Transverse colon (tissue), 4 donors: ENCODE results near the gene RAB3A. TPM values are rescaled to one million over a fixed set of nuclear protein-coding genes. Genes with fewer than 3 reads are reported as not detected.
A peak's percentile ranks its signal among the peaks of the same experiment; 100 is the strongest.

Experiments used
- DNase-seq: peaks from one replicate; pipeline ENCODE4 v3.0.0-alpha.2; 2019
- H3K27ac ChIP-seq, 4 donors: fragments of 200-600 bp; sonication (generic); 2 replicates each; pipeline ENCODE4 v1.5.1; 2016 to 2018; ENCODE audit warnings: inconsistent platforms in 4 of 4
- H3K27me3 ChIP-seq: fragments of 200-600 bp; sonication (generic); 2 replicates; pipeline ENCODE4 v1.5.1; 2017; ENCODE audit warnings: inconsistent platforms
- H3K36me3 ChIP-seq, 4 donors: fragments of 200-600 bp; sonication (generic); 2 replicates each; pipeline ENCODE4 v1.5.1; 2017 to 2019; ENCODE audit warnings: inconsistent platforms in 4 of 4
- H3K4me1 ChIP-seq, 4 donors: fragments of 200-600 bp; sonication (generic); 2 replicates each; pipeline ENCODE4 v1.5.1; 2017 to 2020; ENCODE audit warnings: inconsistent platforms in 4 of 4
- H3K4me3 ChIP-seq, 4 donors: fragments of 200-600 bp; sonication (generic); 1 replicate in 1 of 4; 2 replicates in 3 of 4; pipeline versions ENCODE4 v1.5.1 to v1.6.1; 2017 to 2019; ENCODE audit warnings: inconsistent platforms in 4 of 4
- H3K9me3 ChIP-seq, 2 donors: fragments of 200-600 bp; sonication (generic); 2 replicates each; pipeline ENCODE4 v1.5.1; 2017 to 2019; ENCODE audit warnings: inconsistent platforms in 2 of 2
- EP300 ChIP-seq: sonication (generic); formaldehyde crosslinking; IDR thresholded peaks from one replicate; pipeline ENCODE4 v1.6.1; 2017; ENCODE audit warnings: antibody characterized with exemption, low read depth
- POLR2A ChIP-seq: fragments of 450-650 bp; IDR thresholded peaks from one replicate; pipeline ENCODE4 v1.6.1; 2016; ENCODE audit warnings: antibody characterized with exemption, mild to moderate bottlenecking, moderate library complexity
- POLR2AphosphoS5 ChIP-seq, 3 donors: sonication (generic); formaldehyde crosslinking; IDR thresholded peaks; one replicate each; pipeline ENCODE4 v1.6.1; 2016; ENCODE audit warnings: antibody characterized with exemption in 3 of 3
- WGBS, 2 donors: methylation state at CpG; one replicate each; pipeline ENCODE4 v1.1.5; 2018; ENCODE audit warnings: low coverage in 1 of 2; 5-methylcytosine and 5-hydroxymethylcytosine counted together
- in situ Hi-C, 4 donors: fragments of 200-750 bp; cut with MboI; loops; one replicate each; pipeline versions ENCODE4 v1.15.0 to v1.15.1; 2017; ENCODE audit warnings: low sequenced_read_pairs in 3 of 4, low pct_ligation_motif_present in 1 of 4, low pct_unique_long_range_greater_than_20kb in 1 of 4
- intact Hi-C: fragments of 100-400 bp; cut with DNase I; formaldehyde crosslinking; loops from one replicate; pipeline ENCODE4 v1.15.1; 2023; ENCODE audit warnings: low total_unique reads
- total RNA-seq, 4 donors: library from RNA; depleted of rRNA; stranded (reverse); fragments of >200 nt; gene quantifications; one replicate each; pipeline ENCODE4 v1.1.0, GENCODE V29; 2016
- TF ChIP-seq, protein P1 (sequence below), 5 experiments: fragments of 200-600 bp in 3 of 5; fragments of 450-650 bp in 2 of 5; sonication (generic) in 3 of 5; IDR thresholded peaks; 1 replicate in 2 of 5; 2 replicates in 3 of 5; pipeline ENCODE4 v1.5.1; 2016 to 2017; ENCODE audit warnings: antibody characterized with exemption in 5 of 5, inconsistent platforms in 3 of 5, mild to moderate bottlenecking in 2 of 5, moderate library complexity in 1 of 5

RAB3A gene
- total RNA-seq, 4 donors from 2014 or later = 2.2 to 8.6 (median 3.8) TPM; not detected in 1

DNA sequence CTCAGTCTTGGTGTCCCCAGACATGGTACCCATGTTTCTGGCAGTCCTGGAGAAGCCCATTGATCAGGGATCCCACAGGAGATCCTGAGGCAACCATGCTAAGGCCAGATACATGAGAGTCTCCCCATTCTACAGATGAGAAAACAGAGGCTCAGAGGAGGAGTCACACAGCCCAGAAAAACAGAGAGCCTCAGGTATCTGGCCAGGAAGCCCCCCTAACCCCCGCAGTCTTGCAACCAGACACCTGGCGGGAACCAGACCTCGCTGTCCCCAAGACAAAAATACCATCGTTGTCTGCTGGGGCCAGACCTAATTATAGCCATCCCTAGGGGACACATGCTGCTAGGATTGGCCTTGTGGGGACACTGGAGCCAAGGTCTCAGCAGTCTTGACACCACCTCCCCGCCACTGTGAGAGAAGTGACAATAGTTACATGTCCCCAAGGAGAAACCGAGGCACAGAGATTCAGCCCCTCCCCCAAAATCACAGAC lies 24.0 kb upstream of the RAB3A start:
- in situ Hi-C loops = no loop called here
- H3K27me3 ChIP-seq = peaks cover 84% of the 10 kb centered on the region
- no peak overlapping the region for H3K27ac ChIP-seq
- no peak overlapping the region for H3K4me3 ChIP-seq
- peaks cover 0 to 2% of the 10 kb centered on the region in 2 donors for H3K9me3 ChIP-seq
- TF ChIP-seq, protein P1, sequence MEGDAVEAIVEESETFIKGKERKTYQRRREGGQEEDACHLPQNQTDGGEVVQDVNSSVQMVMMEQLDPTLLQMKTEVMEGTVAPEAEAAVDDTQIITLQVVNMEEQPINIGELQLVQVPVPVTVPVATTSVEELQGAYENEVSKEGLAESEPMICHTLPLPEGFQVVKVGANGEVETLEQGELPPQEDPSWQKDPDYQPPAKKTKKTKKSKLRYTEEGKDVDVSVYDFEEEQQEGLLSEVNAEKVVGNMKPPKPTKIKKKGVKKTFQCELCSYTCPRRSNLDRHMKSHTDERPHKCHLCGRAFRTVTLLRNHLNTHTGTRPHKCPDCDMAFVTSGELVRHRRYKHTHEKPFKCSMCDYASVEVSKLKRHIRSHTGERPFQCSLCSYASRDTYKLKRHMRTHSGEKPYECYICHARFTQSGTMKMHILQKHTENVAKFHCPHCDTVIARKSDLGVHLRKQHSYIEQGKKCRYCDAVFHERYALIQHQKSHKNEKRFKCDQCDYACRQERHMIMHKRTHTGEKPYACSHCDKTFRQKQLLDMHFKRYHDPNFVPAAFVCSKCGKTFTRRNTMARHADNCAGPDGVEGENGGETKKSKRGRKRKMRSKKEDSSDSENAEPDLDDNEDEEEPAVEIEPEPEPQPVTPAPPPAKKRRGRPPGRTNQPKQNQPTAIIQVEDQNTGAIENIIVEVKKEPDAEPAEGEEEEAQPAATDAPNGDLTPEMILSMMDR (IDR thresholded peaks at IDR 0.05) = no peak
- TF ChIP-seq POLR2AphosphoS5 (IDR thresholded peaks at IDR 0.05) = no peak
- no peak for TF ChIP-seq POLR2A
- no peak for TF ChIP-seq EP300
- WGBS, 2 donors = 65% methylated on average over 6 of the region's 6 CpGs; no CpG with 5 or more reads in 1 of the 2 donors
- no peaks in the 10 kb centered on the region for H3K36me3 ChIP-seq
- H3K4me1 ChIP-seq = peaks cover 7 to 27% (median 17%) of the 10 kb centered on the region in 4 donors
- intact Hi-C loops = no loop called here
- DNase-seq = no peak

DNA sequence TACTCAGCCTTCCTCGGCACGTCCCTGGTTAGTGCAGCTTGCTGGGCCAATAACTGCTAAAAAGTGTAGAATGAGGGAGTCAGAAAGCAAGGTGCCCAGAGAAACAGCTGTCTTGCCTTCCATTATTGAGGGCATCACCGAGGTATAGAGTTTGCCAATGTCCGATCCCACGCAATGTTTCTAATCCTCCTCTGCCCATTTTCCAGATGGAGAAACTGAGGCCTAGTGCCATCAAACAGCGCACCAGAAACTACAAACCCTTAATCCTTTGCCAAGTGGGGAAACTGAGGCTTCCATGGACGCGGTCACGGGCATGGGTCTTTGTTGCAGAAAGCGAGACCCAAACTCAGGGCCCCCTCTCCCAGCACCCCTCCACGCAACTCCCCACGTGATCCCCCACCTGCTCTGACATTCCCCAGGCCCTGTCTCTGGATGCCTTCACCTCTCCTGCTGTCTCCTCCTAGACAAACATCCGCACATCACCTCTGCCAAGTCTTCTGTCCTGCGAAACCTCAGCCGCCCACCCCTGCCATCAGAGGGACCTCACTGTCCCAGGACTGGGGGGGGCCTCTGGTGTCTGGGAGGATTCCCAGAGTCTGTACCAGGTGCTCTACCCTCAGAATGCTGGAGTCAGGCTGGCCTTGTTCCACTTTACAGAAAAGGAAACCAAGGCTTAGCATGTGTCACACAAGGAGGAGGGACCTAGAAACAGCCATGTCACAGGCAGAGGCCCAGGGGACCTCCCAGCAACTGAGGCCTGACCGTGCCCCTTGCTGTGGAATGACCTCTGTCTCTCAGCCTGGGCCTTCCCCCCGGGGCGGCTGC lies 23.3 kb upstream of the RAB3A start:
- intact Hi-C loops = no loop called here
- Histone ChIP-seq H3K4me1 (peaks cover 7 to 27% (median 16%) of the 10 kb centered on the region in 4 donors), H3K9me3 (no peaks in the 10 kb centered on the region), H3K36me3 (no peaks in the 10 kb centered on the region), H3K4me3 (no peak overlapping the region), H3K27me3 (peaks cover 80% of the 10 kb centered on the region), H3K27ac (no peak overlapping the region)
- TF ChIP-seq POLR2A (no peak), POLR2AphosphoS5 (IDR thresholded peaks at IDR 0.05) (peak in 1 of 3 donors; percentile 67)
- in situ Hi-C loops = no loop called here
- WGBS, 2 donors = 53 to 72% methylated on average over 3 to 18 of the region's 18 CpGs
- DNase-seq = no peak

- WGBS, 2 donors = 3% methylated on average over 31 of the region's 51 CpGs; no CpG with 5 or more reads in 1 of the 2 donors
- H3K27me3 ChIP-seq = peaks cover 80% of the 10 kb centered on the region
- H3K4me1 ChIP-seq = peaks cover 7 to 30% (median 16%) of the 10 kb centered on the region in 4 donors
- H3K9me3 ChIP-seq = no peaks in the 10 kb centered on the region
- H3K4me3 ChIP-seq = peak within 1 kb of the TSS in 1 of 4 donors; percentile 51
- TF ChIP-seq, protein P1 (IDR thresholded peaks at IDR 0.05) = no peak
- no peak for TF ChIP-seq POLR2AphosphoS5 (IDR thresholded peaks at IDR 0.05)
- TF ChIP-seq EP300 = no peak
- TF ChIP-seq POLR2A = no peak
- H3K27ac ChIP-seq = peak within 1 kb of the TSS in 3 of 4 donors; percentile 11 to 62 (median 12)
- no peak for DNase-seq
- intact Hi-C loops = no loop called here
- no peaks in the 10 kb centered on the region for H3K36me3 ChIP-seq
- in situ Hi-C loops = no loop called here
These were observed 22.0 kb upstream of the RAB3A start, which contains the start of gene PDE4C for GRCh38 chr19:18225702-18226468. Gene PDE4C (minus strand): TSS chr19:18226438. CDS start chr19:18226415, 23 bp downstream.

GRCh38 chr19:18225355-18225701 lies 21.5 kb upstream of the RAB3A start:
- peaks cover 80% of the 10 kb centered on the region for H3K27me3 ChIP-seq
- intact Hi-C loops = no loop called here
- H3K4me3 ChIP-seq = peak overlapping the region in 1 of 4 donors; percentile 51
- TF ChIP-seq POLR2A = no peak
- TF ChIP-seq, protein P1 (IDR thresholded peaks at IDR 0.05) = no peak
- TF ChIP-seq EP300 = no peak
- TF ChIP-seq POLR2AphosphoS5 (IDR thresholded peaks at IDR 0.05) = no peak
- peak overlapping the region in 3 of 4 donors; percentile 11 to 62 (median 12) for H3K27ac ChIP-seq
- peaks cover 7 to 30% (median 16%) of the 10 kb centered on the region in 4 donors for H3K4me1 ChIP-seq
- no peaks in the 10 kb centered on the region for H3K9me3 ChIP-seq
- WGBS, 2 donors = 37% methylated on average over 13 of the region's 16 CpGs; no CpG with 5 or more reads in 1 of the 2 donors
- no peak for DNase-seq
- H3K36me3 ChIP-seq = no peaks in the 10 kb centered on the region
- in situ Hi-C loops = no loop called here
